H9 (cell line): Measurements from ENCODE around the gene AXIN1. TPM values are rescaled to one million over a fixed set of nuclear protein-coding genes. Genes with fewer than 3 reads are reported as not detected.
"Not testable (repeated sequence)": the region's sequence is repeated elsewhere in the genome, so short reads cannot be mapped to it uniquely, and the experiment has no call there.

Source experiments
- DNase-seq: peaks from one replicate; pipeline ENCODE4 v3.0.0-alpha.2; 2017
- H2AFZ ChIP-seq: one replicate; pipeline ENCODE4 v1.6.1; 2013; ENCODE audit warnings: mild to moderate bottlenecking, low read length, control low read depth, moderate library complexity
- H2AK5ac ChIP-seq: 2 replicates; pipeline ENCODE4 v1.6.1; 2013; ENCODE audit warnings: low read length, control low read depth, mixed read lengths; ENCODE audit not compliant: insufficient read length
- H2BK120ac ChIP-seq: one replicate; pipeline ENCODE4 v1.6.1; 2013; ENCODE audit warnings: low read depth, mild to moderate bottlenecking, low read length, control low read depth, inconsistent platforms; ENCODE audit not compliant: poor library complexity, severe bottlenecking
- H2BK12ac ChIP-seq: 2 replicates; pipeline ENCODE4 v1.6.1; 2013; ENCODE audit warnings: low read length, control low read depth, mixed read lengths, low read depth; ENCODE audit not compliant: insufficient read length
- H2BK15ac ChIP-seq: 2 replicates; pipeline ENCODE4 v1.6.1; 2013; ENCODE audit warnings: low read depth, low read length, control low read depth
- H2BK20ac ChIP-seq: one replicate; pipeline ENCODE4 v1.6.1; 2013; ENCODE audit warnings: low read depth, mild to moderate bottlenecking, low read length, control low read depth, inconsistent platforms; ENCODE audit not compliant: poor library complexity, severe bottlenecking
- H2BK5ac ChIP-seq: 2 replicates; pipeline ENCODE4 v1.6.1; 2013; ENCODE audit warnings: low read length, control low read depth, mixed read lengths; ENCODE audit not compliant: insufficient read length
- H3K14ac ChIP-seq: 2 replicates; pipeline ENCODE4 v1.6.1; 2013; ENCODE audit warnings: low read length, control low read depth; ENCODE audit not compliant: insufficient read depth
- H3K18ac ChIP-seq: 2 replicates; pipeline ENCODE4 v1.6.1; 2013; ENCODE audit warnings: low read depth, mild to moderate bottlenecking, mixed read lengths, low read length, control low read depth; ENCODE audit not compliant: insufficient read length
- H3K23ac ChIP-seq: 2 replicates; pipeline ENCODE4 v1.6.1; 2013; ENCODE audit warnings: low read length, control low read depth, mixed read lengths, low read depth; ENCODE audit not compliant: insufficient read length
- H3K23me2 ChIP-seq: 2 replicates; pipeline ENCODE4 v1.6.1; 2013; ENCODE audit warnings: low read depth, mild to moderate bottlenecking, mixed read lengths, low read length, control low read depth; ENCODE audit not compliant: insufficient read length, poor library complexity, severe bottlenecking
- H3K27ac ChIP-seq: 2 replicates; pipeline ENCODE4 v1.5.1; 2013; ENCODE audit warnings: low read length, control low read depth, mixed read lengths, low read depth; ENCODE audit not compliant: insufficient read length
- H3K27me3 ChIP-seq: 2 replicates; pipeline ENCODE4 v1.6.1; 2013; ENCODE audit warnings: low read length, control low read depth, inconsistent platforms; ENCODE audit not compliant: insufficient read depth
- H3K4ac ChIP-seq: 2 replicates; pipeline ENCODE4 v1.6.1; 2013; ENCODE audit warnings: low read depth, mild to moderate bottlenecking, control low read depth, inconsistent platforms, low read length, moderate library complexity
- H3K4me1 ChIP-seq: 2 replicates; pipeline ENCODE4 v1.6.1; 2013; ENCODE audit warnings: low read length, control low read depth, inconsistent platforms; ENCODE audit not compliant: insufficient read depth
- H3K4me2 ChIP-seq: 2 replicates; pipeline ENCODE4 v1.6.1; 2013; ENCODE audit warnings: low read length, control low read depth, mixed read lengths; ENCODE audit not compliant: insufficient read length, insufficient read depth
- H3K56ac ChIP-seq: 2 replicates; pipeline ENCODE4 v1.6.1; 2013; ENCODE audit warnings: low read depth, mild to moderate bottlenecking, mixed read lengths, low read length, control low read depth; ENCODE audit not compliant: insufficient read length
- H3K79me1 ChIP-seq: 2 replicates; pipeline ENCODE4 v1.6.1; 2013; ENCODE audit warnings: low read depth, mild to moderate bottlenecking, moderate library complexity, low read length, control low read depth, inconsistent platforms; ENCODE audit not compliant: insufficient read depth, poor library complexity, severe bottlenecking
- H3K79me2 ChIP-seq: 2 replicates; pipeline ENCODE4 v1.6.1; 2013; ENCODE audit warnings: low read length, control low read depth, inconsistent platforms; ENCODE audit not compliant: insufficient read depth
- H3K9ac ChIP-seq: 2 replicates; pipeline ENCODE4 v1.6.1; 2013; ENCODE audit warnings: low read length, control low read depth, mixed read lengths; ENCODE audit not compliant: insufficient read length; ENCODE audit errors: extremely low read depth
- H3K9me3 ChIP-seq: one replicate; pipeline ENCODE4 v1.6.1; 2013; ENCODE audit warnings: low read depth, low read length, inconsistent platforms; ENCODE audit not compliant: control insufficient read depth
- H3T11ph ChIP-seq: one replicate; pipeline ENCODE4 v1.6.1; 2013; ENCODE audit warnings: mild to moderate bottlenecking, low read length, control low read depth, inconsistent platforms
- H4K20me1 ChIP-seq: one replicate; pipeline ENCODE4 v1.6.1; 2013; ENCODE audit not compliant: control insufficient read depth, insufficient read length, insufficient read depth
- H4K5ac ChIP-seq: 2 replicates; pipeline ENCODE4 v1.6.1; 2013; ENCODE audit warnings: low read depth, mild to moderate bottlenecking, mixed read lengths, low read length, control low read depth; ENCODE audit not compliant: insufficient read length
- H4K8ac ChIP-seq: replicated peaks from 2 replicates; pipeline ENCODE4 v1.6.1; 2013; ENCODE audit warnings: low read length, control low read depth, mixed read lengths, low read depth; ENCODE audit not compliant: insufficient read length
- H4K91ac ChIP-seq: 2 replicates; pipeline ENCODE4 v1.6.1; 2013; ENCODE audit warnings: low read depth, mild to moderate bottlenecking, moderate library complexity, mixed read lengths, low read length, control low read depth; ENCODE audit not compliant: insufficient read length
- H3K27ac Mint-ChIP-seq, 3 experiments: 2 replicates in 2 of 3; 3 replicates in 1 of 3; pipeline ENCODE4 v1.8.0; 2020 to 2021; ENCODE audit warnings: mixed read lengths in 3 of 3, mild to moderate bottlenecking in 1 of 3, moderate library complexity in 1 of 3
- H3K27me3 Mint-ChIP-seq: 2 replicates; pipeline ENCODE4 v1.8.0; 2021; ENCODE audit warnings: low read depth, mild to moderate bottlenecking, moderate library complexity, mixed read lengths
- H3K36me3 Mint-ChIP-seq, 3 experiments: 2 replicates in 2 of 3; 3 replicates in 1 of 3; pipeline ENCODE4 v1.8.0; 2020 to 2021; ENCODE audit warnings: low read depth in 3 of 3, mixed read lengths in 3 of 3; ENCODE audit not compliant: insufficient read depth in 1 of 3
- H3K4me1 Mint-ChIP-seq, 2 experiments: 2 replicates each; pipeline ENCODE4 v1.8.0; 2020; ENCODE audit warnings: mixed read lengths in 2 of 2
- H3K4me3 Mint-ChIP-seq, 2 experiments: 2 replicates in 1 of 2; 3 replicates in 1 of 2; pipeline ENCODE4 v1.8.0; 2020 to 2021; ENCODE audit warnings: mild to moderate bottlenecking in 2 of 2, mixed read lengths in 2 of 2, moderate library complexity in 1 of 2
- H3K9me3 Mint-ChIP-seq, 2 experiments: 2 replicates in 1 of 2; 3 replicates in 1 of 2; pipeline ENCODE4 v1.8.0; 2020; ENCODE audit warnings: mild to moderate bottlenecking in 2 of 2, mixed read lengths in 2 of 2, moderate library complexity in 1 of 2
- CTCF ChIP-seq: fragments of 200-600 bp; sonication (generic); conservative IDR thresholded peaks from 3 replicates; pipeline ENCODE4 v1.8.0; 2021; ENCODE audit warnings: antibody characterized with exemption, mild to moderate bottlenecking
- WGBS: extraction: QIAGEN DNeasy Blood & Tissue Kit; methylation state at CpG from one replicate; pipeline ENCODE4 v1.1.7; 2013; ENCODE audit warnings: missing lambda C conversion rate, low lambda C conversion rate, mixed read lengths; ENCODE audit not compliant: insufficient read length; ENCODE audit errors: extremely low coverage; 5-methylcytosine and 5-hydroxymethylcytosine counted together
- total RNA-seq: library from RNA; stranded (reverse); gene quantifications from 2 replicates; pipeline ENCODE4 v1.2.1, GENCODE V29; 2021

AXIN1 gene
- total RNA-seq, 1 experiment from 2014 or later = 50.9 TPM

- no peak overlapping the region for H3K9ac ChIP-seq
- H3K79me2 ChIP-seq = peaks cover 46% of the 10 kb centered on the region; the same call in 1 of the 2 replicates
- H3K4me3 Mint-ChIP-seq = no peak overlapping the region
Measured at GRCh38 chr16:336269-336668, 16.3 kb downstream of the AXIN1 start.

GRCh38 chr16:334861-335632 lies 17.5 kb downstream of the AXIN1 start:
- H2BK5ac ChIP-seq, H3K79me1 ChIP-seq, H3K23me2 ChIP-seq, H4K5ac ChIP-seq, H4K20me1 ChIP-seq, H4K91ac ChIP-seq, H3K4me3 Mint-ChIP-seq, H3K4me2 ChIP-seq, H2AFZ ChIP-seq, H2BK15ac ChIP-seq, H3K27ac Mint-ChIP-seq, H3K9ac ChIP-seq, H4K8ac ChIP-seq, DNase-seq, H3K9me3 ChIP-seq, H3K14ac ChIP-seq, H3K36me3 Mint-ChIP-seq, H3K27me3 Mint-ChIP-seq, H3K23ac ChIP-seq, H2BK120ac ChIP-seq, H2AK5ac ChIP-seq, H2BK20ac ChIP-seq, H2BK12ac ChIP-seq, H3K27ac ChIP-seq, H3K18ac ChIP-seq, H3K9me3 Mint-ChIP-seq, H3K4ac ChIP-seq, H3T11ph ChIP-seq, H3K27me3 ChIP-seq, H3K56ac ChIP-seq, H3K4me1 ChIP-seq: not testable (repeated sequence)
- peaks cover 13 to 14% of the 10 kb centered on the region in 2 experiments for H3K4me1 Mint-ChIP-seq
- no CpG with 5 or more reads among the region's 11 CpGs for WGBS
- peaks cover 37% of the 10 kb centered on the region; the same call in 1 of the 2 replicates for H3K79me2 ChIP-seq

More at GRCh38 chr16:336269-336668, 16.3 kb downstream of the AXIN1 start:
- H3K4me1 Mint-ChIP-seq = peaks cover 8 to 12% of the 10 kb centered on the region in 2 experiments
- H4K5ac ChIP-seq = no peak overlapping the region
- H3K23me2 ChIP-seq = no peaks in the 10 kb centered on the region
- H4K20me1 ChIP-seq = peaks cover 6% of the 10 kb centered on the region
- H3T11ph ChIP-seq = no peak overlapping the region
- H2AK5ac ChIP-seq = no peak overlapping the region
- no peaks in the 10 kb centered on the region for H3K27me3 ChIP-seq
- H3K36me3 Mint-ChIP-seq = peaks cover 0 to 6% (median 2%) of the 10 kb centered on the region in 3 experiments; a peak in 3 of 7 replicates
- no peak for TF ChIP-seq CTCF
- H3K56ac ChIP-seq = no peak overlapping the region
- no peak overlapping the region for H2BK120ac ChIP-seq
- no peak overlapping the region for H3K14ac ChIP-seq
- no peak overlapping the region for H3K23ac ChIP-seq
- no peaks in the 10 kb centered on the region for H3K79me1 ChIP-seq
- no peak overlapping the region for H4K8ac ChIP-seq
- H3K9me3 Mint-ChIP-seq = no peaks in the 10 kb centered on the region; a peak in 1 of 5 replicates
- no peaks in the 10 kb centered on the region for H3K9me3 ChIP-seq
- WGBS = no CpG with 5 or more reads among the region's 11 CpGs
- H3K4me1 ChIP-seq = no peaks in the 10 kb centered on the region
- H3K27ac ChIP-seq = no peak overlapping the region
- no peak overlapping the region for H4K91ac ChIP-seq
- H2BK15ac ChIP-seq = no peak overlapping the region
- no peak overlapping the region for H2BK5ac ChIP-seq
- H3K4me2 ChIP-seq = no peak overlapping the region
- H3K27ac Mint-ChIP-seq = no peak overlapping the region; a peak in 1 of 7 replicates
- no peak overlapping the region for H2AFZ ChIP-seq
- H2BK12ac ChIP-seq = no peak overlapping the region
- no peak overlapping the region for H2BK20ac ChIP-seq
- H3K27me3 Mint-ChIP-seq = no peaks in the 10 kb centered on the region
- no peak for DNase-seq
- no peak overlapping the region for H3K4ac ChIP-seq
- H3K18ac ChIP-seq = no peak overlapping the region
